Activated B cell treated with CpG ODN at 0.5 μM for 24 hours (primary cell): Measurements from ENCODE around the gene PSMC4. TPM values are rescaled to one million over a fixed set of nuclear protein-coding genes. Genes with fewer than 3 reads are reported as not detected.

Experiments used
- ATAC-seq: fragments of 200-7000 bp; cut with Tn5 transposase; one replicate; pipeline ENCODE4 v1.10.0; 2021; ENCODE audit warnings: low read depth, mild to moderate bottlenecking, moderate library complexity
- CTCF ChIA-PET: fragments of 350-600 bp; sonication (Branson Sonifier 250); formaldehyde crosslinking; loops from one replicate; lab custom pipeline; 2021; ENCODE audit warnings: antibody characterized with exemption; lab: Charles Lee
- POLR2A ChIA-PET: fragments of 350-600 bp; sonication (Branson Sonifier 250); formaldehyde crosslinking; loops from one replicate; lab custom pipeline; 2021; ENCODE audit warnings: antibody characterized with exemption; lab: Charles Lee
- DNase-seq: peaks from one replicate; pipeline ENCODE4 v3.0.0; 2022
- H3K27ac Mint-ChIP-seq: one replicate; pipeline ENCODE4 v1.8.0; 2020; ENCODE audit warnings: mixed read lengths
- H3K27me3 Mint-ChIP-seq: one replicate; pipeline ENCODE4 v1.8.0; 2021; ENCODE audit warnings: mixed read lengths
- H3K36me3 Mint-ChIP-seq: one replicate; pipeline ENCODE4 v1.8.0; 2021; ENCODE audit warnings: low read depth, mixed read lengths
- H3K4me1 Mint-ChIP-seq: one replicate; pipeline ENCODE4 v1.8.0; 2021; ENCODE audit warnings: mixed read lengths
- H3K4me3 Mint-ChIP-seq: one replicate; pipeline ENCODE4 v1.8.0; 2020; ENCODE audit warnings: mild to moderate bottlenecking, mixed read lengths
- H3K9me3 Mint-ChIP-seq: one replicate; pipeline ENCODE4 v1.8.0; 2020; ENCODE audit warnings: mixed read lengths
- intact Hi-C: fragments of 100-400 bp; cut with micrococcal nuclease; formaldehyde crosslinking; loops from one replicate; pipeline ENCODE4 v1.15.1; 2024
- total RNA-seq: library from RNA; stranded (reverse); gene quantifications from 2 replicates; pipeline ENCODE4 v1.2.3, GENCODE V29; 2022
- TF ChIP-seq, protein P1 (sequence below): fragments of 200-600 bp; IDR thresholded peaks from one replicate; pipeline ENCODE4 v1.8.0; 2022; ENCODE audit warnings: antibody characterized with exemption, mild to moderate bottlenecking

The PSMC4 gene
- total RNA-seq, 1 donor from 2014 or later = 115 TPM

DNA sequence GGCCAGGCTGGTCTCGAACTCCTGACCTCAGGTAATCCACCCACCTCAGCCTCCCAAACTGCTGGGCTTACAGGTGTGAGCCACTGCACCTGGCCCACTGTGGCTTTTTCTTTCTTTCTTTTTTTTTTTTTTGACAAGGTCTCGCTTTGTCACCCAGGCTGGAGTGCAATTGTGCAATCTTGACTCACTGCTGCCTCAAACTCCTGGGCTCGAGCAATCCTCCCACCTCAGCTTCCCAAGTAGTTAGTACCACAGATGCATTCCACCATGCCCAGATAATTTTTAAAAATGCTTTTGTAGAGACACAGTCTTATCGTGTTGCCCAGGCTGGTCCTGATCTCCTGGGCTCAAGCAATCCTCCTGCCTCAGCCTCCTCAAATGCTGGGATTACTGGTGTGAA, 24.4 kb upstream of the PSMC4 start:
- Mint-ChIP-seq H3K36me3 (no peaks in the 10 kb centered on the region), H3K27me3 (no peaks in the 10 kb centered on the region), H3K27ac (no peak overlapping the region), H3K9me3 (no peaks in the 10 kb centered on the region), H3K4me3 (no peak overlapping the region), H3K4me1 (peaks cover 79% of the 10 kb centered on the region)
- ATAC-seq (no peak), DNase-seq (no peak)
- TF ChIP-seq, protein P1, sequence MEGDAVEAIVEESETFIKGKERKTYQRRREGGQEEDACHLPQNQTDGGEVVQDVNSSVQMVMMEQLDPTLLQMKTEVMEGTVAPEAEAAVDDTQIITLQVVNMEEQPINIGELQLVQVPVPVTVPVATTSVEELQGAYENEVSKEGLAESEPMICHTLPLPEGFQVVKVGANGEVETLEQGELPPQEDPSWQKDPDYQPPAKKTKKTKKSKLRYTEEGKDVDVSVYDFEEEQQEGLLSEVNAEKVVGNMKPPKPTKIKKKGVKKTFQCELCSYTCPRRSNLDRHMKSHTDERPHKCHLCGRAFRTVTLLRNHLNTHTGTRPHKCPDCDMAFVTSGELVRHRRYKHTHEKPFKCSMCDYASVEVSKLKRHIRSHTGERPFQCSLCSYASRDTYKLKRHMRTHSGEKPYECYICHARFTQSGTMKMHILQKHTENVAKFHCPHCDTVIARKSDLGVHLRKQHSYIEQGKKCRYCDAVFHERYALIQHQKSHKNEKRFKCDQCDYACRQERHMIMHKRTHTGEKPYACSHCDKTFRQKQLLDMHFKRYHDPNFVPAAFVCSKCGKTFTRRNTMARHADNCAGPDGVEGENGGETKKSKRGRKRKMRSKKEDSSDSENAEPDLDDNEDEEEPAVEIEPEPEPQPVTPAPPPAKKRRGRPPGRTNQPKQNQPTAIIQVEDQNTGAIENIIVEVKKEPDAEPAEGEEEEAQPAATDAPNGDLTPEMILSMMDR = no peak
- intact Hi-C loops = no loop called here
- CTCF ChIA-PET = interaction anchor here (1.4 kb wide), 1 partner anchor 24 kb away, joined by 4 read pairs; the partner anchor contains the start of gene PSMC4
- POLR2A ChIA-PET = interaction anchor here (0.8 to 1.2 kb wide), 3 partner anchors 9 to 24 kb away, joined by 3 to 7 read pairs (median 5); no protein-coding TSS in a partner anchor

DNA sequence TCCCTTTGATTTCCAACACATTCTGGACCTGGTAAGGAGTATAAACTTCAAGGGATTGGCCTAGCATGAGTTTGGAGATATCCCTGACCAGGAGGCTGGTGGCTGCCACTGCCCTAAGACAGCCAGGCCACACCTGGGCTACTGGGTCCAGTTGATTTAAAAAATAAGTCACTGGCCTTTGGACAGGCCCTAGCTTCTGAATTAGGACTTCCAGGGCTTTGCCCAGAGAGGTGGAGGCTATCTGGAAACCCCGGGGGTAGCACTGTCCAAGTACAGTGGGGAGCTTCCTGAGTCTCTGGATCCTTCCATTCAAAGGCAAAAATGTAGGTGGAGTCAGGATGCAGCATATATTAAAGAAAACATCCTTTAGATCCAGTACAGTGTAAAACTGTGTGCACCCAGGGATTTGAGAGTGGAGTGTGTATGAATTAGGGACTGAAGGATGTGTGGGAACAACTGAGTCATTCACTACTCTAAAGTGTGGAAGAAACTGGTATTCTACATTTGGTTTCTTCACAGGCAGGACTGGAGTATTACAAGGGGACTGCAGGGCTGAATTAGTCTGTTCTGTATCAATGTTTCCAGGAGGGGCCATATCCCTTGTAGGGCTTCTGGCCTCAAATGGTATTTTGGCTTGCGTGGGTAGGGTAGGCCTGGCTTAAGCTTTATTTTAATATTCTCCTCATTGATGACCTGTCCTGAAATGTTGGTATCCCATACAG, 21.8 kb upstream of the PSMC4 start:
- Mint-ChIP-seq H3K36me3 (peaks cover 5% of the 10 kb centered on the region), H3K4me3 (no peak overlapping the region), H3K27ac (no peak overlapping the region), H3K9me3 (peaks cover 2% of the 10 kb centered on the region), H3K27me3 (no peaks in the 10 kb centered on the region), H3K4me1 (peaks cover 80% of the 10 kb centered on the region)
- intact Hi-C loops = no loop called here
- CTCF ChIA-PET = interaction anchor here (2.7 kb wide), 1 partner anchor 21 kb away, joined by 11 read pairs; the partner anchor contains the start of gene PSMC4
- ATAC-seq (no peak), DNase-seq (no peak)
- POLR2A ChIA-PET = interaction anchor here (1.5 to 2.4 kb wide), 3 partner anchors 12 to 38 kb away, joined by 3 to 10 read pairs (median 5); partner anchors contain the start of gene PSMC4
- TF ChIP-seq, protein P1 = no peak

DNA sequence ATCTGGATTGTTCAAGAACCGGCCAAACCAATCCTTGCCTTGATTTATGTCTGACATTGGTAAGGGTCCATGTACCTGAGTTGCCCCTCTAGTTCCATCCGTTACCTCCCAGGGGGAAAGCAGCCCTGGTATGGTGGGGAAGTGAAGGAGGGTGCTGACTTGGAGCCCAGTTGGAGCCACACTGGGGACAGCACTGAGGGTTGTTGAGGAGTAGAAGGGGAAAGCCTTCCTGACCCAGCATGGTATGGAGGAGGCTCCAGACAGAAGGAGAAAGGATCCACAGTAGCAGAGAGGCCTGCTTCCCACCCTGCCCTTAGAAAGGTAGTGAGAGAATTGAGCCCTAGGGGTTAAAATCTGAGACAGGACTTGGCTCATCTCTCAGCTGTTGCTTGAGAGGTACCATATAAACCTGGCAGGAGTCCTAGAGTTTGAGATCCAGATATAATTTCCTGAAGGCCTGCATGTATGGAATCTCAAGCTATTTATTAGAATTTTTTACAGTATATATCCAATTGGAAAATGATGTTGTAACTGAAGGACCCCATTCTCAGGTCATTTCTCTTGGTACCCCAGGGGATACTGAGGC, 19.8 kb upstream of the PSMC4 start:
- TF ChIP-seq, protein P1 = no peak
- Mint-ChIP-seq H3K9me3 (peaks cover 2% of the 10 kb centered on the region), H3K36me3 (peaks cover 5% of the 10 kb centered on the region), H3K27ac (peak overlapping the region; percentile 93), H3K27me3 (no peaks in the 10 kb centered on the region), H3K4me1 (peaks cover 78% of the 10 kb centered on the region), H3K4me3 (no peak overlapping the region)
- intact Hi-C loops = loop anchor here (5.0 kb wide), 1 partner anchor 44 kb away; no protein-coding TSS in a partner anchor
- DNase-seq (no peak), ATAC-seq (no peak)
- POLR2A ChIA-PET = interaction anchor here (0.6 to 1.2 kb wide), 2 partner anchors 20 to 30 kb away, joined by 4 to 8 read pairs; partner anchors contain the start of gene PSMC4
- CTCF ChIA-PET = interaction anchor here (1.8 kb wide), 1 partner anchor 19 kb away, joined by 15 read pairs; the partner anchor contains the start of gene PSMC4

DNA sequence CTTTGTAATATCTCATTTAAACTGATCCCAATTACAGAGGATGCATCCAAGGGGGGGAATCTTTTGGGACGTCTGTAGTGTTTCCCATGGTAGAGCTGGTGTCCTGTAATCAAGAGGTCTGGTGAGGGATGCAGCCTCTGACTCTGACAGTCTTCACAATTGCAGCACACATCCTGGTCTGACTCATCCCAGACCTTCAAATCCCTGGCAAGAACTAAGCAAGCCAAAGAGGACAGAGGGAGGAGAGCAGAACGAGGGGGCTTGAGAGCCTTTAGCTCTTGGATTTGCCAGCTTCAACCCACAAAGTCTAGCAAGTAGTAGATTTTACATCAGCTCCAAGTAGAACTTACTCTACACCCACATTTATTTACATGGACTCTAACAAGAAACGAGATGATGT, 19.3 kb upstream of the PSMC4 start:
- no peak for DNase-seq
- ChIA-PET CTCF (interaction anchor here (1.8 kb wide), 1 partner anchor 19 kb away, joined by 15 read pairs; the partner anchor contains the start of gene PSMC4), POLR2A (interaction anchor here (1.2 to 3.5 kb wide), 2 partner anchors 10 to 19 kb away, joined by 4 to 51 read pairs; partner anchors contain the start of gene PSMC4)
- H3K4me3 Mint-ChIP-seq = peak overlapping the region; percentile 66
- TF ChIP-seq, protein P1 = no peak
- H3K36me3 Mint-ChIP-seq = peaks cover 5% of the 10 kb centered on the region
- peaks cover 2% of the 10 kb centered on the region for H3K9me3 Mint-ChIP-seq
- H3K27ac Mint-ChIP-seq = peak overlapping the region; percentile 93
- H3K4me1 Mint-ChIP-seq = peaks cover 81% of the 10 kb centered on the region
- intact Hi-C loops = loop anchor here (2.0 to 5.0 kb wide), 2 partner anchors 15 to 44 kb away; no protein-coding TSS in a partner anchor
- no peaks in the 10 kb centered on the region for H3K27me3 Mint-ChIP-seq
- ATAC-seq = no peak
